LNCaP clone FGC (cell line): Measurements from ENCODE around the gene PRKN.

Experiments used
- DNase-seq: peaks from one replicate; pipeline ENCODE4 v3.0.0-alpha.2; 2011; ENCODE audit warnings: low read depth
- H3K4me3 ChIP-seq: 2 replicates; pipeline ENCODE4 v1.5.1; 2011; ENCODE audit warnings: mild to moderate bottlenecking, low read depth, low read length, control low read depth
- TF ChIP-seq, protein P1 (sequence below): IDR thresholded peaks from 2 replicates; pipeline ENCODE4 v1.5.1; 2012; ENCODE audit warnings: mild to moderate bottlenecking; ENCODE audit not compliant: control insufficient read depth, insufficient read depth; ENCODE audit errors: extremely low read depth

Gene PRKN

DNA sequence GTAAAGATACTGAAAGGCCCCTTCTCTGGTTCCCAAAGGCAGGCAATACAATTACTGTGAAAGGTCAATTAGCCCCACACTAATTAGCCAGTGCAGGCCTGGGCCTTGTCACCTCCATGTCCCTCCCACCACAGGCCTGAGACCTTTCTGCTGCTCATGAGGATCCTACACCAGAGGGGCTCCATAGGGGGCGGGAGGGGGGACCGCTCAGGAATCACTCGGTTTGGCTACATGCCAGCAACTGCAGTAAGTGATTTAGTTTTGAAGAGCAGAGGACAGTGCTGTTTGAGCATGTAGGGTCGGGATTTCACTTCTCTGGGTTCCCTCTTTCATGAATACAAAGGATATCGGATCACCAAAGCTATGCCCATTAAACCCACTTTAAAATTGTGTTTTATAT is 455.6 kb downstream of the PRKN start:
- no peak for DNase-seq
- TF ChIP-seq, protein P1, sequence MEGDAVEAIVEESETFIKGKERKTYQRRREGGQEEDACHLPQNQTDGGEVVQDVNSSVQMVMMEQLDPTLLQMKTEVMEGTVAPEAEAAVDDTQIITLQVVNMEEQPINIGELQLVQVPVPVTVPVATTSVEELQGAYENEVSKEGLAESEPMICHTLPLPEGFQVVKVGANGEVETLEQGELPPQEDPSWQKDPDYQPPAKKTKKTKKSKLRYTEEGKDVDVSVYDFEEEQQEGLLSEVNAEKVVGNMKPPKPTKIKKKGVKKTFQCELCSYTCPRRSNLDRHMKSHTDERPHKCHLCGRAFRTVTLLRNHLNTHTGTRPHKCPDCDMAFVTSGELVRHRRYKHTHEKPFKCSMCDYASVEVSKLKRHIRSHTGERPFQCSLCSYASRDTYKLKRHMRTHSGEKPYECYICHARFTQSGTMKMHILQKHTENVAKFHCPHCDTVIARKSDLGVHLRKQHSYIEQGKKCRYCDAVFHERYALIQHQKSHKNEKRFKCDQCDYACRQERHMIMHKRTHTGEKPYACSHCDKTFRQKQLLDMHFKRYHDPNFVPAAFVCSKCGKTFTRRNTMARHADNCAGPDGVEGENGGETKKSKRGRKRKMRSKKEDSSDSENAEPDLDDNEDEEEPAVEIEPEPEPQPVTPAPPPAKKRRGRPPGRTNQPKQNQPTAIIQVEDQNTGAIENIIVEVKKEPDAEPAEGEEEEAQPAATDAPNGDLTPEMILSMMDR: no peak
- H3K4me3 ChIP-seq: no peak overlapping the region

DNA sequence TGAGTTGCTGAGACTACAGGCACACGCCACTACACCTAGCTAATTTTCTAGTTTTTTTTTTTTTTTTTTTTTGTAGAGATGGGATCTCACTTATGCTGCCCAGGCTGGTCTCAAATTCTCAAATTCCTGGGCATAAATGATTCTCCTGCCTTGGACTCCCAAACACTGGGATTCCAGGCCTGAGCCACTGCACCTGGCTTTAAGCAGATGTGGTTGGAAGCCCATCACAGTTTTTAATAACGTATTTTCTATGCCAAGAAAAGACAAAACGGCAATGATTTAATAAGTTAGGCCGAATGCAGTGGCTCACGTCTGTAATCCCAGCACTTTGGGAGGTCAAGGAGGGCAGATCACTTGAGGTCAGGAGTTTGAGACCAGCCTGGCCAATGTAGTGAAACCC is 456.6 kb downstream of the PRKN start:
- TF ChIP-seq, protein P1: no peak
- no peak overlapping the region for H3K4me3 ChIP-seq
- DNase-seq: no peak

DNA sequence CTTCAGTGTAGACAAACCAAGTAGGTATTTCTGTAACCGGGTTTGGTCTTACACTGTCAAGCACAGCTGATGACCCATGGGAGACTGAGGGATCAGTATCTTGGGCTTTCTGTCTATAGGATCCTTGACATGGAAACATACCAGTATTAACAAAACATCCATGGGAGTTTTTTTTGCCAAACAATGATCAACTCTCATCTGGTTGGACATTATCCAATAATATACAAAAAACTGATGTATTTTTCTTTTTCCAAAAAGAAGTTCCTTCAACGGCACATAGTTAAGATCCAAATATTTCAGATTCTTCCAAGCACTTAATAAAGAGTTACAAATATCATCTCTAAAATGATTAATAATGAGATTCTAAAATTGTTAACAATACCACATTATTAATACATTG is 459.9 kb downstream of the PRKN start:
- no peak overlapping the region for H3K4me3 ChIP-seq
- no peak for DNase-seq
- TF ChIP-seq, protein P1: no peak

DNA sequence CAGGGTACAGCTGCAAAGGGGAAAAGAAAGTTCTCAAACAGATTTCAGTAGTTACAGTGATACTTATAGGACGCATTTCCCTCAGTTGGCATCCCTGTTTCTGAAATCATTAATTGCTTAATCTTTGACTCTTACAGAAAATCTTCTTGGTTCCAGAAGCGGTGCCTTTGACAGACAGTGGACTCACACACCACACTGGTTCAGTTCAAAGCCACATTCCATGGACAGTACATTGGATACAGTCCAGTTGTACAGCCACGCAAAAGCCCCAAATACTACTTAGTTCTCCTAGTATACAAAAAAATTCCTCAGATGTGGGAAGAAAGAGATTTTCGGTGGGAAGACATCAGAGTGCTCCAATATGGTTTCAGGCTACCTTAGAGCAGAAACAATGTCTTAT is 460.4 kb downstream of the PRKN start:
- H3K4me3 ChIP-seq: no peak overlapping the region
- DNase-seq: no peak
- TF ChIP-seq, protein P1: no peak

DNA sequence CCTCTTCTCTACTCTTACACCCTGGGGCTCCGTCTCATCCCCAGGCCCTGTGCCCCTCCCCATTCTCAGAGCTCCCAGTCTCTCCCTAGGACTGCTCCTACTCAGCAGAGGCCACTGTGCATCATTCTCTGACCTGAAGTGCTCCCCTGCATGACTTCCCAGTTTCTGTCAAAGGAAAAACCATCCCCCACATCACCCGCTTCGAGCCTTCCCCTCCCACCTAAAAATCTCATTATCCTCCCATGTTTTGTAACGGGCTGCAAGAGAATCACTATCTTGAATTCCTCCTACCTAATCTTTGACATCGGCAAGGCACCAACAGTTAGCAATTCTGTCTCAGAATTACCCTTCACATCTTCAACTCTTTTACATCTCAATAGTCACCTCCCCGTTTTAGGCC is 463.0 kb downstream of the PRKN start:
- DNase-seq: no peak
- TF ChIP-seq, protein P1: no peak
- no peak overlapping the region for H3K4me3 ChIP-seq

DNA sequence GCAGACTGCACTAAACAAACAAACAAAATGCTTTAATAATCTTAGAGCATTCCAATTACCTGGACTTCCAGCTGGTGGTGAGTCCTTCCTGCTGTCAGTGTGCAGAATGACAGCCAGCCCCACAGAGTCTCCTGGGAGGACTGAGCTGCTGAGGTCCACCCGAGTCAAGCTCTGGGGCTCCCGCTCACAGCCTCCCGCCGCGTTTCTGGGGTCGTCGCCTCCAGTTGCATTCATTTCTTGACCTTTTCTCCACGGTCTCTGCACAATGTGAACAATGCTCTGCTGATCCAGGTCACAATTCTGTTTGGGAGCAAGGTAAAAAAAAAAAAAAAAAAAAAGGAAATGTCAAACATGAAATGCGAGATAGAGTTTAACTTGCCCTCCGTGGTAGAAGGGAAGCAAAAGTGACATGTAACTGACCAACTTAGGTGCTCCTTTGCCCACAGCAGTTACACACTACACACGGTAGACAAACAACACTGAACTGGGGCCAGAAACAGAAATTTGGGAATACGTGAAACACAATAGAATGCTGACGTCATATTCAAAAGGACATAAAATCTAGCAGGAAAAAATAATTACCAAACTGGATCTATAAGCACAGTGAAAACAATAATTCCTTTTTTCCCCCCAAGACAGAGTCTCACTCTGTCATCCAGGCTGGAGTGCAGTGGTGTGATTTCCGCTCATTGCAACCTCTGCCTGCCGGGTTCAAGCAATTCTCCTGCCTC is 464.9 kb downstream of the PRKN start:
- H3K4me3 ChIP-seq: no peak overlapping the region
- no peak for DNase-seq
- TF ChIP-seq, protein P1: no peak

DNA sequence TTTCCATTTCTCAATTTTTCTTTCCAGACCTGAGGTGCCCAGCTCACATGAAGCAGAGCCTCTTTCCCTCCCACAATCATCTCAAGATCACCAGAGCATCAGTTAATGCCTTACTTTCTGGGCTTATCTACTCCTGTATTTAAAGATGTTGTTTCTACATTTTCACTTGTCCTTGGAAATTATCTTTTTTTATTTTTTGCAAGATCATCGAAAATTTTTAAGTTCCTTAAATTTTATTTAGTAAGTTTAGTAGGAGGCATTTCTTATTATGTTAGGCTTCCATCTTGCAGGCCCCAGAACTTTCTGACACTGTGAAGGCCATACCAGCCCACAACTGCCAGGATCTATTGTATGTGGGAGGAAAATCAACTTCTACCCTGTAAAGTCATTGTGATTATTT is 466.0 kb downstream of the PRKN start:
- H3K4me3 ChIP-seq: no peak overlapping the region
- TF ChIP-seq, protein P1: no peak
- no peak for DNase-seq
